KMS-11 (cell line): ENCODE data around the gene DRC1.

Source experiments
- H2AFZ ChIP-seq: fragments of 200-600 bp; sonication (generic); 2 replicates; pipeline ENCODE4 v1.6.1; 2016; ENCODE audit warnings: antibody characterized with exemption, mixed run types, low read depth
- H3K27ac ChIP-seq: fragments of 200-600 bp; sonication (generic); 2 replicates; pipeline ENCODE4 v1.6.1; 2016; ENCODE audit warnings: mild to moderate bottlenecking, mixed run types
- H3K27me3 ChIP-seq: fragments of 200-600 bp; sonication (generic); 2 replicates; pipeline ENCODE4 v1.6.1; 2017; ENCODE audit warnings: mild to moderate bottlenecking, low read depth, mixed run types, moderate library complexity; ENCODE audit not compliant: insufficient read depth
- H3K36me3 ChIP-seq: fragments of 200-600 bp; sonication (generic); 2 replicates; pipeline ENCODE4 v1.6.1; 2017; ENCODE audit warnings: mild to moderate bottlenecking, mixed run types; ENCODE audit not compliant: insufficient read depth
- H3K4me1 ChIP-seq: fragments of 200-600 bp; sonication (generic); 2 replicates; pipeline ENCODE4 v1.6.1; 2016; ENCODE audit warnings: mild to moderate bottlenecking, low read depth, mixed run types; ENCODE audit not compliant: poor library complexity, severe bottlenecking
- H3K4me2 ChIP-seq: fragments of 200-600 bp; sonication (generic); 2 replicates; pipeline ENCODE4 v1.7.0; 2016; ENCODE audit warnings: mild to moderate bottlenecking, mixed run types
- H3K4me3 ChIP-seq: fragments of 200-600 bp; sonication (generic); IDR thresholded peaks from 2 replicates; pipeline ENCODE4 v1.6.1; 2017; ENCODE audit warnings: low read depth, low read length, mixed read lengths; ENCODE audit not compliant: insufficient read depth
- H3K79me2 ChIP-seq: fragments of 200-600 bp; sonication (generic); 2 replicates; pipeline ENCODE4 v1.6.1; 2016; ENCODE audit warnings: low read depth, mixed run types; ENCODE audit not compliant: insufficient read depth
- H3K9ac ChIP-seq: fragments of 200-600 bp; sonication (generic); 2 replicates; pipeline ENCODE4 v1.6.1; 2016; ENCODE audit warnings: mild to moderate bottlenecking, mixed run types
- H4K20me1 ChIP-seq: fragments of 200-600 bp; sonication (generic); 2 replicates; pipeline ENCODE4 v1.6.1; 2016; ENCODE audit warnings: mild to moderate bottlenecking, mixed run types; ENCODE audit not compliant: insufficient read depth
- TF ChIP-seq, protein P1 (sequence below): fragments of 200-600 bp; sonication (generic); conservative IDR thresholded peaks from 2 replicates; pipeline ENCODE4 v1.6.1; 2017; ENCODE audit warnings: low read depth, mild to moderate bottlenecking, antibody characterized with exemption, low read length, moderate library complexity, mixed read lengths

The DRC1 gene

GRCh38 chr2:26356111-26356510, 45.6 kb upstream of the DRC1 start:
- H3K4me2 ChIP-seq = no peak overlapping the region
- no peak overlapping the region for H3K27ac ChIP-seq
- H3K79me2 ChIP-seq = peaks cover 99% of the 10 kb centered on the region
- H3K9ac ChIP-seq = no peak overlapping the region
- TF ChIP-seq, protein P1, sequence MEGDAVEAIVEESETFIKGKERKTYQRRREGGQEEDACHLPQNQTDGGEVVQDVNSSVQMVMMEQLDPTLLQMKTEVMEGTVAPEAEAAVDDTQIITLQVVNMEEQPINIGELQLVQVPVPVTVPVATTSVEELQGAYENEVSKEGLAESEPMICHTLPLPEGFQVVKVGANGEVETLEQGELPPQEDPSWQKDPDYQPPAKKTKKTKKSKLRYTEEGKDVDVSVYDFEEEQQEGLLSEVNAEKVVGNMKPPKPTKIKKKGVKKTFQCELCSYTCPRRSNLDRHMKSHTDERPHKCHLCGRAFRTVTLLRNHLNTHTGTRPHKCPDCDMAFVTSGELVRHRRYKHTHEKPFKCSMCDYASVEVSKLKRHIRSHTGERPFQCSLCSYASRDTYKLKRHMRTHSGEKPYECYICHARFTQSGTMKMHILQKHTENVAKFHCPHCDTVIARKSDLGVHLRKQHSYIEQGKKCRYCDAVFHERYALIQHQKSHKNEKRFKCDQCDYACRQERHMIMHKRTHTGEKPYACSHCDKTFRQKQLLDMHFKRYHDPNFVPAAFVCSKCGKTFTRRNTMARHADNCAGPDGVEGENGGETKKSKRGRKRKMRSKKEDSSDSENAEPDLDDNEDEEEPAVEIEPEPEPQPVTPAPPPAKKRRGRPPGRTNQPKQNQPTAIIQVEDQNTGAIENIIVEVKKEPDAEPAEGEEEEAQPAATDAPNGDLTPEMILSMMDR = no peak
- no peaks in the 10 kb centered on the region for H3K27me3 ChIP-seq
- H3K36me3 ChIP-seq = no peaks in the 10 kb centered on the region
- peaks cover 9% of the 10 kb centered on the region; the same call in 1 of the 2 replicates for H4K20me1 ChIP-seq
- H3K4me3 ChIP-seq = no peak overlapping the region
- H3K4me1 ChIP-seq = peaks cover 9% of the 10 kb centered on the region
- H2AFZ ChIP-seq = no peak overlapping the region

DNA sequence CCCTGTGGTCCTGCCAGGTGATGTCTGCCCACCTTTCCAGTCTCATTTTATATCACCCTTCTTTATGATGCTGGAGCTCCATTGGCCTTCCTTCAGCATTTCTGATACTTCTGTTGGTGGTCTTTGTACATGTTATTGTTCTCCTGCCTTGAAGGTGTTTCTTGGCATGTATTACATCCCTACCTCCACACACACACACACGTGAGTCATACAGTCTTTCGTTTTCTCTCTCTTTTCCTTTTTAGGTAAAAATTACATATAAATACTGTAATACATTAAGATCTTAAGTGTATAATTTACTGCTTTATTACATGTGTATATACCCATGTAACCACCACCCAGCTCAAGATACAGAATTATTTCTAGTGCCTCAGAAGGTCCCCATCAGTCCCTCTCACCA, 44.9 kb upstream of the DRC1 start:
- no peak overlapping the region for H2AFZ ChIP-seq
- no peak overlapping the region for H3K4me3 ChIP-seq
- no peak overlapping the region for H3K9ac ChIP-seq
- H4K20me1 ChIP-seq = peaks cover 9% of the 10 kb centered on the region; the same call in 1 of the 2 replicates
- peaks cover 99% of the 10 kb centered on the region for H3K79me2 ChIP-seq
- H3K4me1 ChIP-seq = peaks cover 9% of the 10 kb centered on the region
- TF ChIP-seq, protein P1 = no peak
- H3K27me3 ChIP-seq = no peaks in the 10 kb centered on the region
- no peak overlapping the region for H3K27ac ChIP-seq
- H3K36me3 ChIP-seq = no peaks in the 10 kb centered on the region
- no peak overlapping the region for H3K4me2 ChIP-seq

GRCh38 chr2:26359886-26360473, 41.7 kb upstream of the DRC1 start:
- H3K79me2 ChIP-seq = peaks cover 88% of the 10 kb centered on the region
- H4K20me1 ChIP-seq = peaks cover 18% of the 10 kb centered on the region
- H3K27me3 ChIP-seq = no peaks in the 10 kb centered on the region
- no peak overlapping the region for H3K4me3 ChIP-seq
- no peak overlapping the region for H3K27ac ChIP-seq
- TF ChIP-seq, protein P1 = no peak
- H3K9ac ChIP-seq = no peak overlapping the region
- H3K4me2 ChIP-seq = no peak overlapping the region
- peaks cover 27% of the 10 kb centered on the region for H3K4me1 ChIP-seq
- no peak overlapping the region for H2AFZ ChIP-seq
- no peaks in the 10 kb centered on the region for H3K36me3 ChIP-seq

DNA sequence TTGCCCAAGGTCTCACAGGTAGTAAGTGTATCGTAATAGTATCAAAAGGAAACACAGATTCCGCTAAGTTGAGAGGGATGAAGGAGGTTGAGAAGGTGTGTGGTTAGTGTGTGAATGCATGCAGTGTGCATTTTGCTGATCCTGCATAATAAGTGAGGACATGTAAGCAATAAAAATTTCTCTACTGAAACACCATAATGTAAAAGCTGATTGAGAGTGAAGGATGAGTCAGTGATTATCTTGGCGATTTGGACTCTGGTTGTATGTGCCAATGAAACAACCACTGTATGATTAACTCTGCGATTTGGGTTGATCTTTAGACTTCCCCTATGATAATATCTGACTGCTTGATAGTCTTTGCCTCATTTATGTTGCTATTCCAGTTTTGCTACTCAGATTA, 38.4 kb upstream of the DRC1 start:
- TF ChIP-seq, protein P1 = no peak
- H2AFZ ChIP-seq = no peak overlapping the region
- H3K27ac ChIP-seq = no peak overlapping the region
- H3K9ac ChIP-seq = no peak overlapping the region
- no peak overlapping the region for H3K4me3 ChIP-seq
- no peaks in the 10 kb centered on the region for H3K27me3 ChIP-seq
- peaks cover 9% of the 10 kb centered on the region for H4K20me1 ChIP-seq
- no peaks in the 10 kb centered on the region for H3K36me3 ChIP-seq
- H3K79me2 ChIP-seq = peaks cover 55% of the 10 kb centered on the region
- H3K4me1 ChIP-seq = peaks cover 27% of the 10 kb centered on the region
- no peak overlapping the region for H3K4me2 ChIP-seq
